NCI-H128 (cell line): ENCODE measurements around the gene PER1.
"Not testable (repeated sequence)": the region's sequence is repeated elsewhere in the genome, so short reads cannot be mapped to it uniquely, and the experiment has no call there.

ENCODE experiments used
- DNase-seq: peaks from one replicate; lab custom pipeline; 2025; ENCODE audit not compliant: unreplicated experiment; lab: John Stamatoyannopoulos, UW

Gene PER1

GRCh38 chr17:8152112-8152775 lies at the start of gene PER1:
Gene PER1, minus strand, starts transcription at chr17:8152404. Its CDS starts 1,698 bp downstream, at chr17:8150706.
- peak; percentile 77 for DNase-seq

GRCh38 chr17:8192070-8192815 lies 40.0 kb upstream of the PER1 start:
- DNase-seq: no peak

- DNase-seq: no peak
Observed at GRCh38 chr17:8190506-8190905, 38.3 kb upstream of the PER1 start.

- peak; percentile 87 for DNase-seq
Observed at GRCh38 chr17:8189711-8190477, 37.7 kb upstream of the PER1 start, which contains the start of gene BORCS6. Gene BORCS6, minus strand, starts transcription at chr17:8190180. Its CDS starts 40 bp downstream, at chr17:8190140.

- no peak for DNase-seq
Observed at GRCh38 chr17:8189041-8189710, 37.0 kb upstream of the PER1 start.

GRCh38 chr17:8188263-8188839 lies 36.1 kb upstream of the PER1 start:
- DNase-seq: no peak

GRCh38 chr17:8187517-8188262 lies 35.5 kb upstream of the PER1 start:
- DNase-seq: peak; percentile 72

- DNase-seq: peak; percentile 74
Observed at GRCh38 chr17:8186787-8187516, 34.7 kb upstream of the PER1 start.

GRCh38 chr17:8186446-8186786 lies 34.2 kb upstream of the PER1 start:
- no peak for DNase-seq

- DNase-seq: peak; percentile 26
Observed at GRCh38 chr17:8185582-8186445, 33.6 kb upstream of the PER1 start.

- DNase-seq: no peak
Observed at GRCh38 chr17:8176998-8177731, 25.0 kb upstream of the PER1 start.

GRCh38 chr17:8176197-8176940 lies 24.2 kb upstream of the PER1 start, which contains the start of gene TMEM107:
Gene TMEM107, minus strand, starts transcription at chr17:8176380. Its CDS starts 94 bp downstream, at chr17:8176286.
- DNase-seq: peak; percentile 63

GRCh38 chr17:8175795-8176196 lies 23.6 kb upstream of the PER1 start:
- no peak for DNase-seq

- DNase-seq: no peak
Observed at GRCh38 chr17:8173871-8174322, 21.7 kb upstream of the PER1 start.

GRCh38 chr17:8173056-8173870 lies 21.1 kb upstream of the PER1 start:
- peak; percentile 76 for DNase-seq

GRCh38 chr17:8170186-8170585 lies 18.0 kb upstream of the PER1 start:
- not testable (repeated sequence) for DNase-seq
